Hematopoietic multipotent progenitor cell treated with erythropoietin and hydrocortisone succinate and interleukin-3 and kit ligand, for 6 days (in vitro differentiated cells): ENCODE measurements around the gene CDC6.

Experiments
- DNase-seq: peaks from one replicate; pipeline ENCODE4 v3.0.0-alpha.2; 2015

Gene CDC6

GRCh38 chr17:40341808-40342503 lies 54.3 kb downstream of the CDC6 start:
- DNase-seq = no peak

DNA sequence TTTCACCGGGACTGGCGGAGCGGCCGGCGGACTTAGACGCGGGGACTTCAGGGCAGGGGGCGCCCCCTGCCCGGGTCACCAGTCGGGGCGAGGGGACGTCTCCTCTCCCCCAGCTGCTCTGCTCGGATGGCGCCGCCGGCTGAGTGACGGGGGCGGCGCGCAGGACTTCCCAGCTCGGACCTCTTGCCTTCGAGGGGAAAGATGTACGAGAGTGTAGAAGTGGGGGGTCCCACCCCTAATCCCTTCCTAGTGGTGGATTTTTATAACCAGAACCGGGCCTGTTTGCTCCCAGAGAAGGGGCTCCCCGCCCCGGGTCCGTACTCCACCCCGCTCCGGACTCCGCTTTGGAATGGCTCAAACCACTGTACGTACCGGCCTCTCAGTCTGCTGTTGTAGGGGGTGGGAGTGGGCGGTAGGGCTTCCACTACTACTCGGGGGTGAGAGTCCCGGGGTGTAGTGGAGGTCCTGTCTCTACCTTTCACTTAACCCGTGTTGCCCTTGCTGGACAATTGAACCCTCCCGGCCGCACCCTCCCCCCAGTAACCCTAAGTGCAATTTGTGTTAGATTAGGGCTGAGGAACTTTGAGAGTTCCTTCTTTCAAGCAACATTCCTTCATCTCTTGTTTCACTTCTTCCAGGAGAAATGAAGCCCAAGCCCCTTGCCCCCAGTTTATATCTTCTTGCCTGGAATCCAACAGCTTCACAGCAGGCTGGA lies 55.0 kb downstream of the CDC6 start:
- no peak for DNase-seq

DNA sequence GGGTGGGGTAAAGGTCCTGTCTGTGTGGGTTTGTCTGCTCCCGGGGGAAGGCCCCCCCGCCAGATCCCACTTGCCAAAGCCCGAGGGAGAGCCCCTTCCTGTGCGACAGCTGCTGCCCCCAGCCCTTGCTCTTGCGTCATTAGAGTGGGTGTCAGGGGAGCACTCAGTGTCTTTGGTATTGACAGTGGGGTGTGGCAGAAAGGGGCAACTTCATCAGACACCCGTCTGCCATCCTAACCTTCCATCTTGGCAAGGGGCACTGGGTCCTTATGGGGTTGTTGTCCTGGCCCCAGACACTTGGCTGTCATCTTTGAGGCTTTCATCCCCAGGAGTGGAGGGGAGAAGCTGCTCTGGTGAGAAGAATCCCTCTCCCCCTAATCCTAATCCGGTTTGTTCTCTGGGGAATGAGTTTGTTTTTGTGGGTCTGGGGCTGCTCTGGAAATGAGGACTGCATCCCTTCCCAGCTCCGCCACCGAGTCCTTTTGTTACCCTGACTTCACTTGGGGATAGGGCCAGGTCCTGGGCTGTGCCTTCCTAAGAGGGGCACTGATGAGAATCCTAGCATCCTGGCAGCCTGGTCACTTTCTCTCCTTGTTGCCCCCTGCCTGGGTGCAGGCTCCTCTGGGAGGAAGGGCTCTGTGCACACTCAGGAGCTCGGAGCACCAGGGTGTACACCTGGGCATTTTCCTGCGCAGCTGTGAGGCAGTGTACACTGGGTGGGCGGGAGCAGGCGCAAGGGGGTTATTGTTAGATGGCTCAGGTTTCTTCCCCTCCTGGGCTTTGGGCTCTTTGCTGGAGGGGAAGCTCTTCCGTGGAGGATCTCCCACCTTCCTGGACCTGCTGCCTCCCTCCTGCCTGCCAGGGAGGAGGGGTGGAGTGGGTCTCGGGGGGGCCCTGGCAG lies 55.8 kb downstream of the CDC6 start:
- DNase-seq = no peak

DNA sequence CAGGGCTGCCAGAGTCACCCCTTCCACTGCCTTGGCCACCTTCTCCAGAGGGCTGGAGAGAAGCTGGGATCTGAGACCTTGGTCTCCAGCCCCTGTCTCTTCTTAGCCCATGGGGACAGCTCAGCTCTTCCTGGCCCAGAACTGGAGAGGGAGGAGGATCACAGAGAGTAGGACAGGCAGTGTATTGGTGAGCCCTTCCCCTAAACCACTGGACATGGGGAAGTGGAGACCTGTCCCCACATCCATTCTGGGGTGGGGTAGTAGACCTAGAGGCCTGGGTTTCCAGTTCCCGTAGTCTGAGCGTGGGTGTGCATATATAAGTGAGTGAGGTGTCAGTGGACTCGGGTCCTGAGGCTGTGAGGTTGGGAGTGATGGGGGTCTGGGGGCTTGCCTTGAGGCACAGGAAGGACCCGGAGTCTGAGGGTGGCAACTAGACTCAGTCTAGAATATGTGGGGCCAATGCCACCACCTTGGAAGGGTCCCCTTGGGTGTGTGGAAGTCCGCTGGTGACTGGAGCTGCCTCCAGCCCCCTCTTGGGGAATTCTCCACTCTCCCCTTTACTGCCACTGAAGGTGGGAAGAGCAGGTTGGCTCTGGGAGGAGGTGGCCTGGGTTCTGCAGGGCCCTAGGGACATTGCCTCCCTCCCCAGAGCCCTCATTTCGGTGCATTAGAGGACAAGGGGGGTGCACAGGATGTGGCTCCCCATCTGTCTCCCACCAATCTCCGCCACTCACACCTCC lies 56.9 kb downstream of the CDC6 start:
- no peak for DNase-seq

- DNase-seq = peak; percentile 59
Observed at GRCh38 chr17:40345161-40345993, 57.7 kb downstream of the CDC6 start.

DNA sequence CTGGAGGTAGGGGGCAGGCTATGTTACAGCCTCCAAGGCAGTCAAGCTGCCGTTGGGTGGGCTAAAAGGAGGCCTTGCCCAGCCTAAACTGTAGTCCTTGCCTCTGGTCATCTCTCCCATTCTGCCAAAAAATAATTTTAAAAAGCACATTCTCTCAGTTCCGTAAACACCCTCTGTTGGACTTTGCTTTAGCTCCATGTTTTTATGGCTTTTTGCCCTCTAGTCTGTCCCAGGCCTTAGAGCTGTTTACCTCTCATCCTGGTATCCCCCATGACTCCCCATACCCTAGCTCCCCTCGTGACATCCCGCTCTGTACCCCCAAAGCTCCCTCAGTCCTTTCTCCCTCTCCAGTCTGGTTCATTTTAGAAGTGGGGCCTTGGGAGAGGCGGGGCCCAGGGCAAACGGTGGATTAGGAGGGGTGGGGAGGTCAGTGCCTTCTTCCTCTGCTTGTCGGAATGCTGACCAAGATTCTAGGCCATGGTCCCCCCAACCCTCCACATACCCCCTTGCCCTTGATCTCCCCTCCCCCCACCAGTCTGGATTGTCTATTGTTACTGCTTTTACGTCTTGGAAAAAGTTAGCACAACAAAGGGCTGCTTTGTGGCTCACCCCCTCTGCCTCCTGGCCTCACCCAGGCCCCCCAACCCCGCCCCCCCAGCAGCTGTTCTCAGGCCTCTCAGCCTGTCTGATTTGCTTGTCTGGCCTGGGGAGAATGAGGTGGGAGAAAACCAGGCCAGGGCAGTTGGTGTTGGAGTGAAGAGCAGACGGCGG lies 58.5 kb downstream of the CDC6 start:
- no peak for DNase-seq

GRCh38 chr17:40346765-40347158 lies 59.1 kb downstream of the CDC6 start:
- DNase-seq = no peak

DNA sequence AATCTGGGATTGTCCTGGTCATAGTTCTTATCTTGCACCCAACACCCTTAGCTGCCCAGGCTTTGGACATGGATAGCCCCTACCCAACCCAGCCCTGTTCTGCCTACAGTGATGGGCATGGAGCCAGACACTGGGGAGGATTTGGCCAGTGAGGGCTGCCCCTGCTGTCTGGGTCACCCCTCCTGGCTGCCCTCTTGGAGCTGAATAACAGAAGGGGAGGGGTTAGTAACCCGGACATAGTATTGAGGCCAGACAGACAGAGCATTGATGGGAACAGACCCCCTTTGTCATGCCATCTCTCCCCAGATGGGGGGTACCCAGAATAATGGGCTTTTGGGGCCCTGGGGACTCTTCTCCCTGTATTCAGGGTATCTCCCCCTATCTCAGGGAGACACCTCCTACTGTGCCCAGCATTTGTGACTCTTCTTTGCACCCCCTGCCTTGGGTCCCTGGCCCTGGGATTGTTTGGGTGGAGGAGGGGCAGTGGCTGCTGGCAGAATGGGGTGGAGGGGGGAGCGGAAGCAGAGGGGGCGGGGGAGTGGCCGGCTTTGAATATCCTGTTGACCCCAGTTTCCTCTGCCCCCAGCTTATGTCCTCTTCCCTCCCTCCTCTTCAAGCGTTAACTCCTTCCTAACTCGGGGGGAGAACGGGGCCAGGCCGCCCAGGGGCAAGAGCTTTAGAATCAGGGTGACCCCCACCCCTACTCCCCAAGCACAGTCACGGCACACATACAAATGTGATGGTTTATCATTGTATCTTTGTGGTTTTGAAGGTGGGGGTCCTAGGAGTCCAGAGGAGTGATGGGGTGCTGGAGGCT lies 59.8 kb downstream of the CDC6 start:
- no peak for DNase-seq

DNA sequence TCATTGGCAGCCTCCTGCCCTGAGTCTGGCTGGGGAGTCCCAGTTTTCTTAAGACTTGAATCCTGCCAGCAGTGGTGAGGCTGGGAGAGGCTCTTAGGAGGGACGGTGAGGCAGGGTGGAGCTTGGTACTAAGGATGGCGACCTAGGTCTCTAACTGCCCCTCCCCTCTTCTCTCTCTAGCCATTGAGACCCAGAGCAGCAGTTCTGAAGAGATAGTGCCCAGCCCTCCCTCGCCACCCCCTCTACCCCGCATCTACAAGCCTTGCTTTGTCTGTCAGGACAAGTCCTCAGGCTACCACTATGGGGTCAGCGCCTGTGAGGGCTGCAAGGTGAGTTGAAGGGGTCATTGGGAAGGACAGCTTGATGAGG lies 60.4 kb downstream of the CDC6 start:
- peak; percentile 66 for DNase-seq

DNA sequence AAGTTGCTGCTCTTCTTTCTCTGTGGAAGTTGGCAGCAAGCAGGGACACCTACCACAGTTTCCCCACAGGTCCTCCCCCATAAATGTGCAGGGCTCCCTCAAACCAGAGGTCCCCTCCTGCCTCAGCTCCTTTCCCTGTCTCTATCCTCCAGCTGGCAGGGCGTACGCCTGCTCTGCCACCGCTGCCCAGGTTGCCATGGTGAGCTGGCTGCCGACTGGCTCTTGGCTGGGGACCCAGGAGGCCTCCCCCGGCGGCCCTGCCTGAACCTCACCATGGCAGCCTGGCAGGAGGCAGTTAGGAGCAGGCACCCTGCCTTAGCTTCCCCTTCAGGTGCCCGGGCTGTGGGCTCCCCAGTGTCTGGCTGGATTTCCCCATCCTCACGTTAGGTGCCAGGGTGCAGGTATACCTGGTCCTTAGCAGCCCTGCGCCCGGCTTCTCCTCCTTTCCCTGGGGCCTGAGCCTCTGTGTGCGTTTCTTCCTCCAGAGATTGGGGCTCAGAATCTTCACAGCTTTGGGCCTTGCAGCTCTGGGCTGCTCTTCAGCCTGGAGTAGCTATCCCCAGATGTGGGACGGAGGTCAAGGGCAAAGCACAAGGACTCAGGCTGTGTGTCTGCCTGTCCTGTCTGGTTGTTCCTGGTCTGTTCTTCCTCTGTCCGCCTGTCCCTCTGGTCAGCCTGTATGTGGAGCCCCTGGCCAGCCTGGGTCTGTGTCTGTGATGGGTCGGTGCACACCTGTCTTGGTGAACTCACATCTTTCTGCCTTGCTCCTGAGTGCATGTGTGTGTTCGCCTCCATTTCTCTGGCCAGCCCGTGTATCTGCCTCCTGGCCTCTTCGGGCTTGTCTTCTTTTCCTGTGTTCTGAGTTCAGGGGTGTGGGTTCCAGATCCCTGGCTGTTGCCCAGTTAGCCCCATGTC lies 61.1 kb downstream of the CDC6 start:
- peak; percentile 59 for DNase-seq

GRCh38 chr17:40349477-40349894 lies 61.8 kb downstream of the CDC6 start:
- no peak for DNase-seq

- DNase-seq = peak; percentile 64
Observed at GRCh38 chr17:40349895-40350688, 62.4 kb downstream of the CDC6 start.

- no peak for DNase-seq
Observed at GRCh38 chr17:40350689-40351358, 63.1 kb downstream of the CDC6 start.

GRCh38 chr17:40351359-40352236 lies 63.9 kb downstream of the CDC6 start:
- DNase-seq = no peak

GRCh38 chr17:40352237-40352778 lies 64.6 kb downstream of the CDC6 start:
- no peak for DNase-seq

DNA sequence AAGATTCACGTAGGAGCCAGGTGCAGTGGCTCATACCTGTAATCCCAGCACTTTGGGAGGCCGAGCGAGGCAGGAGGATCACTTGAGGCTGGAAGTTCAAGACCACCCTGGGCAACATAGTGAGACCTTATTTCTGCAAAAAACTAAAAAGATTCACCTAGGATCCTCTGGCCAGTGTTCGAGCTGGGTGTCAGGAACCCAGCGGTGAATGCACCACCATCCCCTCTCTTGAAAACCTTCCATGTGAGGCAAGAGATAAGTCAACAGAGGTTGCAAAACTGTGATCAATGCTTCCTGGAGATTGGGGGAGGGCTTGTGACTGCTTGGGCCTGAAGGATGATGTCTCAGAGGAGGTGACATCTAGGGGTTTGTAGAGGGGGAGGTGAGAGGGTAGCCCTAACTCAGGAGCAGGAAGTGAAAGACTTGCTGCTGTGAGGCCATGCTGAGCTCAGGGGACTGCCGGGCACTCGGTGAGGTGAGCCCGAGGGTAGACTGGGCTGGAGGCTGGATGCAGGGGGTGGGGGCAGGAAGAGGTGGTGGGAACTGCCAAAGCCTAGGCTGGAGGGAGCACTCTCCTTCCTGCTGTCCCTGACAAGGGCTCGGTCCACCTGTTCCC lies 65.2 kb downstream of the CDC6 start:
- peak; percentile 73 for DNase-seq
